HG03460 (cell line): Measurements from ENCODE around the gene IRX4.
"Not testable (repeated sequence)": the region's sequence is repeated elsewhere in the genome, so short reads cannot be mapped to it uniquely, and the experiment has no call there.

Experiments
- ATAC-seq: cut with Tn5 transposase; IDR thresholded peaks from one replicate; pipeline ENCODE4 v1.9.1; 2021; ENCODE audit not compliant: unreplicated experiment

IRX4 gene

GRCh38 chr5:1860949-1861348 lies 21.8 kb downstream of the IRX4 start:
- no peak for ATAC-seq

DNA sequence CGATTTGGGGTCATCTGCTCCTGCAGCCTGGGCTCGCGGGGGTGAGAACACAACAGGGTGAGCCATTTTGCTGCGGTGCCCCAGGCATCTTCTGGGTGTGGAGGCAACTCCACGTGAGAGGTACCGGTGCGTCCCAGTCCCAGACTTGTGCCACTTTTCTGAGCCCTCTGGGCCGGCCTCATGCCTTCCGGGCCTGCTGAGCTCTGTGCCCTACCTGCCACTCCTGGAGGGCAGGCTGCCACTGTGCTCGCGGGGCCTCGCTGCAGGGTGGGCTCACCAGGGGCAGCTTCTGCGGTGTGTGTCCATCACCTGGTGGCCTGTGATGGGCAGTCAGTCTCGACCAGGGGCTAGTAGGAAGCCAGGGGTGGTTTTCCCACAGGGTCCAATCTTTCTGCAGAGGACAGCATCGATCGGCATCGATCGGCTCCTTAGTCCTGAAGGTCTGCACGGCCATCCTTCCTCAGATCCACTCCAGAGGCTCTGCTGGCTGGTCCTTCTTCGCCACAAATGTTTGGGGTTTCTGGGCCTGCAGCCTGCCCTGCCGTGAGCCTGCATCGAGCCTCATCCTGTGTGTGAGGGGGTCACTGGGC lies 22.6 kb downstream of the IRX4 start:
- no peak for ATAC-seq

DNA sequence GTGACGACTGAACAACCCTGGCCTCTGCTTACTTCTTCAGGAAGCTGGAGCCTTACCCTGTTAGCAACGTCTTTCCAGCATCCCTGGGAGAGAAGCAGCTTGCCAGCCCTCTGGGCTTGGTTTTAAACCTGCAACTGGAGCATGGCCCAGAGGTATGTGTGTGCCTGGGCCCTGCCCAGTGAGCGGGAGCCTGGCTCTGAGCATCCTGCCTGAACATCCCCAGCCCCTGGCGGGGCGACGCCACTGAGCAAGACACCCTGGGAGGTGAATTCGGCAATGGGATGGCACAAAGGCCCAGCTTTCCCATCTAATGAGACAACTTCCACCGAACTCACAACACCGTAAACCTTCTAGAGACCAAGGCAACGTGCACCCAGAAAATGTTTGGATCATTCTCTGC lies 23.6 kb downstream of the IRX4 start:
- no peak for ATAC-seq

- no peak for ATAC-seq
Observed at GRCh38 chr5:1858436-1858835, 24.3 kb downstream of the IRX4 start.

- no peak for ATAC-seq
Observed at GRCh38 chr5:1857256-1857600, 25.5 kb downstream of the IRX4 start.

DNA sequence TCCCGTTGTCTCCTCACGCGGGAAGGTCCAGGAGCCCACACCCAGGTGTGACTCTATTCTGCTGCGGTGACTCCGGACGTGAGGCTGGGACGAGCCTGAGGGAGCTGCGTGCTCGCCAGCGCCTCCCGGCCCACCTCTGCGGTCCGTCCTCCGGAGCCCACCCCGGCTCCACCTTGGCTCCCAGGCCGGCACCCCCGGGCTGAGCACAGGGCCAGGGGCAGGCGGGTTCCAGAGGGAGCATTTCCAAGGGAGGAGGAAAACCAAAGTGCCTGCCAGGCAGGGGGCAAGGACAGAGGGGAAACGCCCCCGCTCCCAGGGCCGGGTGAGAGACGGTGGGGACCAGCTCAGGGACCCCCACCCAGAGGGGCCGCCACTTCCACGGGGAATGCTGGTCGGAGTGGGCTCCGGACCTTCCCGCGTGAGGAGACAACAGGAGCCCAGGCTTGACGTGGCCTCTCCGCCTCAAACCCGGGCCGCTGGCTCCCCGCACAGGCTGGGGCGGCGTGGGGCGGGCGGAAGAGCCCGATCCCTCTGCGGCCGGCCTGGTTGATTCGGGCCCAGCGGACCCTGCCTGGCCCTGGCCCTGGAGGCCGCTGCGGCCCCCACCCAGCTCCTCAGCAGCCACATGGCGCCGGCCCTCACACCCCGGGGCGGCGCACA lies 26.0 kb downstream of the IRX4 start:
- ATAC-seq, result no peak

GRCh38 chr5:1855596-1855995 lies 27.1 kb downstream of the IRX4 start:
- no peak for ATAC-seq

GRCh38 chr5:1855075-1855474 lies 27.6 kb downstream of the IRX4 start:
- ATAC-seq, result no peak

DNA sequence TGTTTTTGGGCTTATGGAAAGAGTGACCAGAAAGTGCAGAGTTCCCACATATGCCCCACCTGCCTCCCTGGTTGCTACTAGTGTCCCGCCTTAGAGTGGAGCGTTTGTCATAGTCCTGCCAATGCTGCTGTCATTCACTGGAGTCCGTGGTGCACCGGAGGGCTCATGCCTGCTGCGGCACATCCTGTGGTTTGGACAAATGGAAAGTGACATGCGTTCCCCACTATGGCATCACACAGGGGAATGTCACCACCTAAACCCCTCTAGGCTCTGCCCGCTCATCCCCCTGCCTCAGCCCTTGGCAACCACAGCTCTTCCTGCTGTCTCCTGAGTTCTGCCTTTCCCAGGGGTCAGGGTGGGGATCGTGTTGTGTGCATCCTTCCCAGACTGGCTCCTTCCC lies 29.2 kb downstream of the IRX4 start:
- ATAC-seq, result no peak

DNA sequence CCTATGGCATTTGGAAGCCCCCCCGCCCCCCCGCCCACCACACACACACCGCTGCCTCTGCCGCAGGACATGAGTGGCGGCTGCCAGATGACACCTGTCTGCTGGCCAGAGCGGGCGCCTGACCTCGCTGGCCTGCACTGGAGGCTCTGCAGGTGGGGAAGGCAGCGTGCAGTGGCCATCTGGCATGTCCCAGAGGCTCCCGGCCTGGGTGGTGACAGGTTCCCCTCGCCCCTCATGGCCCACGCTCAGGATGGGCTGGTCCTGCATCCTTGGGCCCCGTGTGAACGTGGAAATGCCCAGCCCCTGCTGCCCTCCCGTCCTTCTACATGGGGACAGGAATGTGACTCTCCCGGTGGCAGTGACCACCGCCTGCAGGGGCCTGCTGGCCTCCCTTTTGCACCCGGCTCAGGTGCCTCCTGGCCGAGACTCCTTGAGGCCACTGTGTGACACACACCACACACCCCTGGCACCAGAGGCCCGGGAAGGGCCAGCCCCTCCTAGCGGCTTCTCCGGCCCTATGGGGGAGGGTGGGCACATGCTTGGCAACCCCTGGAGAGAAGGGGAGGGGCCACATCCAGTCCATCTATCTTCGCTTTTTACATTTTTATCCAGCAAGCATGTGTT lies 30.3 kb downstream of the IRX4 start:
- no peak for ATAC-seq

GRCh38 chr5:1851290-1851934 lies 31.3 kb downstream of the IRX4 start:
- ATAC-seq, result no peak

- no peak for ATAC-seq
Observed at GRCh38 chr5:1850324-1851154, 32.2 kb downstream of the IRX4 start.

- ATAC-seq, result no peak
Observed at GRCh38 chr5:1847611-1848010, 35.1 kb downstream of the IRX4 start.

GRCh38 chr5:1847056-1847455 lies 35.7 kb downstream of the IRX4 start:
- ATAC-seq, result no peak

DNA sequence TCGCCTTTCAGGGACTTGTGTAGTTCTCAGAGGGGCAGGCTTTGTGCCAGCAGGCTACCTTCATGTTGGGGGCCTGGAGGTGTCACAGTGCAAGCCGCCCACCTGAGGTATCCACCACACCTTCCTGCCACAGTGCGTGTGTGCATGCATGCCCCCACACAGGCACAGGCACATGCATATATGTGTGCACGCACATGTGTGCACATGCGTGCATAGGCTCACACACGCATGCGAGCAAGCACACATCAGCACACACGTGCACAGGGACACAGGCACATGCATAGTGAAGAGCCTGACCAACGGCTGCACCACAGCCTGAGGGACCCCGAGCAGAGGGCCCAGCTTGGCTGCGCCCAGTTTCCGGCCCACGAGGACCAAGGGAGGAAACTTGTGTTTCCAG lies 36.1 kb downstream of the IRX4 start:
- ATAC-seq, result no peak

DNA sequence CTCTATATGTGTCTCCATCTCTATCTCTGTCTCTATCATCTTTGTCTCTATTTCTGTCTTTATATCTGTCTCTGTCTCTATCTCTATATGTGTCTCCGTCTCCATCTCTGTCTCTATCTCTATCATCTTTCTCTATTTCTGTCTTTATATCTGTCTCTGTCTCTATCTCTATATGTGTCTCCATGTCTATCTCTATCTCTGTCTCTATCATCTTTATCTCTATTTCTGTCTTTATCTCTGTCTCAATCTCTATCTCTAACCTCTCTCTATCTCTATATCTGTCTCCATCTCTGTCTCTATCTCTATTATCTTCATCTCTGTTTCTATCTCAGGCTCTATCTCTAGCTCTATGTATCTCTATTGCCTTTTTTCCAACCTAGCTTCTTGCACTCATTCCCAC lies 37.0 kb downstream of the IRX4 start:
- no peak for ATAC-seq

DNA sequence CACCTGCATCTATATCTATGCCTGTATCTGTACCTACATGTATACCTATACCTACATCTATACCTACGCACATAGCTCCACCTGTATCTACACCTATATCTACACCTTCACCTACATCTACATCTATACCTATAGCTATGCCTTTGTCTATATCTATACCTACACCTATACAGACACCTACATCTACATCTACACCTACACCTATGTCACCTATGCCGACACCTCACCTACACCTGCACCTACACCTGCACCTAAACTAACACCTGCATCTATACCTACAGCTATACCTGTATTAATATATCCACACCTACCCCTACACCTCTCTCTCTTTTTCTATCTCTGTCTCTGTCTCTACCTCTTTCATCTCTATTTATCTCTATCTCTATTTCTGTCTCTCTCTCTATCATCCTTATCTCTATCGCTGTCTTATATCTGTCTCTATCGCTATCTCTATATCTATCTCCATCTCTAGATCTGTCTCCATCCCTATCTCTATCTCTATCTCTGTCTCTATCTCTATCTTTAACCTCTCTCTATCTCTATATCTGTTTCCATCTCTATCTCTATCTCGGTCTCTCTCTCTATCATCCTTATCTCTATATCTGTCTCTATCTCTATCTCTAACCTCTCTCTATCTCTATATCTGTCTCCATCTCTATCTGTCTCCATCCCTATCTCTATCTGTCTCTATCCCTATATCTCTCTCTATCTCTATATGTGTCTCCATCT lies 37.9 kb downstream of the IRX4 start:
- no peak for ATAC-seq

DNA sequence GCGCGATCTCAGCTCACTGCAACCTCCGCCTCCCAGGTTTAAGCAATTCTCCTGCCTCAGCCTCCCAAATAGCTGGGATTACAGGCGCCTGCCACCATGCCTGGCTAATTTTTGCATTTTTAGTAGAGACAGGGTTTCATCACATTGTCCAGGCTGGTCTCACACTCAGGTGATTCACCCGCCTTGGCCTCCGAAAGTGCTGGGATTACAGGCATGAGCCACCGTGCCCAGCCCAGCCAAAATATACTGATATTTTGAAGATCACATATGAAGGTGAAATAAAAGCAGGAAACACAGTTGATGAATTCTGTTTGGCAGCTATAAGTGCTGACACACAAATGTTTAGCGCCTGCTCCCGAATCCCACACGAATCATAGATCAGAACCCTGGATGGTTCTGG lies 39.0 kb downstream of the IRX4 start:
- not testable (repeated sequence) for ATAC-seq

DNA sequence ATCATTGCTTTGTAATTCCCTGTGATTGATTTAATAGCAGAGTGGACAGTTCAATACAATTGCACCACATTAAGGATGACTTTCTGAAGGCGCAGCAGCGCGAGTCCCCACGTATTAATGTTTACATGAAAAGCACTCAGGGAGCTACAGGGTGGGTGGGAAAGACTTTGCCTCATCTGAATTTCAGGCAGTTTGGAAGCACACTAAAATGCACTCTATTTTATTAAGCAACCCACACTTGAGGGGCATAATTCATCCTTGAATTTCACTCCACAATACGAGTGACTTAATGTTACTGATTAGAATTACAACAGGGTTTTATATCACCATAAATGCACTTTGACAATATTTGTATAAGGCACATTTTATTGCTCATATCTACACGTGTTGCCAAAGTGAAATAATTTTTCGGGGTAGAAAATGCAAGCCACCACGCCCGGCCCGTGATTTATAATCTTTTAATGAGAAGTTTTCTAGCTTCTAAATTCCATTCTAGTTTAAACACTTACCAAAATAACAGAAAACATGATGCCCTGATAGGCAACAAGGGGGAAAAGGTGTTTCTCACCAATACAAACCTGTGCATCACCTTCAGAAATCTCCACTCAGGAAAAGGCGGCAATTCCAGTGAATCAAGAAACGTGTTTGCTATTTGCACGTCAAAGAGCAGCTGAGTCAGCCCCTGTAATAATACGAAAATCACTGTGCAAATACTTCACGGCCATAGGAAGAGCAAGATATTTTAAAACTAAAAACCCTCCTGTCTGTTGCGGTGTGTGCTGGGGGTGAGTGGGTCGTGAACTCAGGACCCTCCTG lies 40.5 kb downstream of the IRX4 start:
- ATAC-seq, result no peak
